OCI-LY7 (cell line): ENCODE measurements around the gene DPYD. TPM values are rescaled to one million over a fixed set of nuclear protein-coding genes. Genes with fewer than 3 reads are reported as not detected.

Experiments used
- Bru-seq: library from RNA; stranded (reverse); fragments of 400-500 nt; gene quantifications from one replicate; lab custom pipeline; 2021; lab: Mats Ljungman, UMichigan
- BruChase-seq, 2 experiments: library from RNA; stranded (reverse); fragments of 400-500 nt; gene quantifications; one replicate each; lab custom pipeline; 2021; lab: Mats Ljungman, UMichigan
- BruUV-seq: library from RNA; stranded (reverse); fragments of 400-500 nt; replicated peaks from 2 replicates; lab custom pipeline; 2021; lab: Mats Ljungman, UMichigan
- CTCF ChIA-PET: fragments of 300-600 bp; sonication (Branson Sonifier 250); formaldehyde crosslinking; loops from one replicate; lab custom pipeline; 2022; ENCODE audit warnings: antibody characterized with exemption; ENCODE audit not compliant: unreplicated experiment; lab: Charles Lee
- POLR2A ChIA-PET: fragments of 300-600 bp; sonication (Branson Sonifier 250); formaldehyde crosslinking; loops from one replicate; lab custom pipeline; 2022; ENCODE audit warnings: antibody characterized with exemption; lab: Charles Lee
- DNase-seq: peaks from one replicate; pipeline ENCODE4 v3.0.0-alpha.2; 2015; ENCODE audit warnings: low spot score
- H2AFZ ChIP-seq: fragments of 200-600 bp; sonication (generic), shearing (Covaris generic); 2 replicates; pipeline ENCODE4 v1.6.1; 2014; ENCODE audit warnings: mild to moderate bottlenecking, antibody characterized with exemption, low read length, moderate library complexity
- H3K27ac ChIP-seq: fragments of 200-600 bp; sonication (generic); 2 replicates; pipeline ENCODE4 v1.5.1; 2014; ENCODE audit warnings: mixed run types, low read depth, mild to moderate bottlenecking, moderate library complexity, low read length, inconsistent platforms; ENCODE audit not compliant: poor library complexity, severe bottlenecking
- H3K36me3 ChIP-seq: fragments of 200-600 bp; sonication (generic); 2 replicates; pipeline ENCODE4 v1.6.1; 2014; ENCODE audit warnings: mild to moderate bottlenecking, antibody characterized with exemption, low read length, moderate library complexity, mixed read lengths; ENCODE audit not compliant: insufficient read depth
- H3K4me1 ChIP-seq: fragments of 200-600 bp; sonication (generic); 2 replicates; pipeline ENCODE4 v1.5.1; 2014; ENCODE audit warnings: mild to moderate bottlenecking, low read length; ENCODE audit not compliant: insufficient read depth, poor library complexity, severe bottlenecking
- H3K4me2 ChIP-seq: fragments of 200-600 bp; sonication (generic); 2 replicates; pipeline ENCODE4 v1.6.1; 2014; ENCODE audit warnings: mild to moderate bottlenecking, low read length
- H3K4me3 ChIP-seq: fragments of 200-600 bp; sonication (generic); 2 replicates; pipeline ENCODE4 v1.5.1; 2014; ENCODE audit warnings: mild to moderate bottlenecking, low read depth, low read length; ENCODE audit not compliant: poor library complexity, severe bottlenecking
- H3K79me2 ChIP-seq: fragments of 200-600 bp; sonication (generic); 2 replicates; pipeline ENCODE4 v1.6.1; 2016; ENCODE audit warnings: low read depth, mild to moderate bottlenecking, low read length, moderate library complexity, mixed read lengths; ENCODE audit not compliant: insufficient read depth
- H3K9me2 ChIP-seq: fragments of 200-600 bp; sonication (generic); 2 replicates; pipeline ENCODE4 v1.6.1; 2016; ENCODE audit warnings: mild to moderate bottlenecking, low read length, mixed read lengths; ENCODE audit not compliant: insufficient read depth
- H3K9me3 ChIP-seq: fragments of 200-600 bp; sonication (generic); 2 replicates; pipeline ENCODE4 v1.6.1; 2014; ENCODE audit warnings: mild to moderate bottlenecking, mixed run types, low read length, mixed read lengths
- H4K20me1 ChIP-seq: fragments of 200-600 bp; sonication (generic); 2 replicates; pipeline ENCODE4 v1.6.1; 2014; ENCODE audit warnings: mild to moderate bottlenecking, antibody characterized with exemption, low read length, moderate library complexity, mixed read lengths; ENCODE audit not compliant: insufficient read depth
- EZH2phosphoT487 ChIP-seq: fragments of 200-600 bp; sonication (generic); IDR thresholded peaks from 2 replicates; pipeline ENCODE4 v1.6.1; 2018; ENCODE audit warnings: low read depth, borderline replicate concordance, mild to moderate bottlenecking, mixed run types, antibody characterized with exemption, low read length, moderate library complexity, mixed read lengths
- intact Hi-C: fragments of 100-400 bp; cut with micrococcal nuclease; formaldehyde crosslinking; loops from one replicate; pipeline ENCODE4 v1.10.0; 2022; ENCODE audit not compliant: unreplicated experiment
- long read RNA-seq: library from polyadenylated mRNA; stranded (forward); transcript quantifications from one replicate; pipeline ENCODE4 v2.0.0, GENCODE V29; 2022
- total RNA-seq, 2 experiments: library from RNA; depleted of rRNA in 1 of 2; stranded (reverse); fragments of >200 nt in 1 of 2; shearing (Covaris generic) in 1 of 2; gene quantifications; 2 replicates each; pipeline ENCODE4 v1.2.3, GENCODE V29; 2014 to 2022
- TF ChIP-seq, protein P1 (sequence below): fragments of 200-600 bp; sonication (generic); conservative IDR thresholded peaks from 2 replicates; pipeline ENCODE4 v1.5.1; 2014; ENCODE audit warnings: mild to moderate bottlenecking, antibody characterized with exemption, low read length, moderate library complexity, mixed read lengths

DPYD gene
- total RNA-seq (2014; rRNA removed; shearing (Covaris generic)), result 3.9 and 5.5 TPM in 2 replicates
- 13.4 and 15.2 TPM in 2 replicates for total RNA-seq (2022)
- Bru-seq, nascent RNA, result percentile 52 among the genes with signal in this experiment
- BruChase-seq, experiment 1, labeled RNA remaining after a 6-hour chase, result percentile 42 among the genes with signal in this experiment
- BruChase-seq, experiment 2, labeled RNA remaining after a 2-hour chase, result percentile 45 among the genes with signal in this experiment
- long read RNA-seq, full-length matches to known transcripts, result 10 of 24 reads
- long read RNA-seq, partial matches to known transcripts, result 3 of 24 reads
- long read RNA-seq, other reads (novel, unspliced or antisense), result 11 of 24 reads

DNA sequence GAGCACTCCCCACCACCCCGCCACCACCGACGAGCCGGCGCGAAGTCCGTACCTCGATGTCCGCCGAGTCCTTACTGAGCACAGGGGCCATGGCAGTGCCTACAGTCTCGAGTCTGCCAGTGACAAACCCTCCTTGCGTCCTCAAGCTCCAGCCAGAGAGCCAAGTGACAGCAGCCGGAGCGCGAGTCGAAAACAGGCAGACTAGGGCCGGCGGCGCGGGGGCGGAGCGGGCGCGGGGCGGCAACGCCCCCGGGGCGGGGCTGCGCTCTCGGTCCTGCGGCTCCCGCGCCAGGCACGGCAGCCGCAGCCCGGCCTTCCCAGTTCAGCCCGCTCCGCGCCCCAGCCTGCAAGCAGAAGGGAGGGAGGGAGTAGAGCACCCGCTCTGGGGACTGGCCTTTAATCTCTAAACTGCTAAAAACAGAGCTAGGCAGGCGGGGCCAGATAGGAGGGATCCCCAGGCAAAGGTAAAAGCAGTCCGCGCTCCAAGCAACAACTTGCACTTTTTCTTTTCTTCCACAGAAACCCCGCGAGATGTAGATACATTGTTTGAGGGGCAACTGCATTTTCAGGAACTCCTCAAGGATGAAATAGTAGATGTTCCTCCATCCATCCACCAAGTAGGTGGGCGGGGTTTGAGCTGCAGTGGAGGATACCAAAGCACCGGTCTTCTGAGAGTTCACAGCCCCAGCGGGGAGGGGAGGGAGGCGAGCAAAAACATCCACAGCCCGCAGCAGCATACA, at the start of gene DPYD:
Gene DPYD (minus strand): TSS at position 203 of the 740 bp plus-strand sequence. CDS start 112 bp downstream, at position 91.
- 0 out of 2 replicates have a peak, but pooled peaks cover 5% of the 10 kb centered on the region for H3K79me2 ChIP-seq
- H4K20me1 ChIP-seq, result no peaks in the 10 kb centered on the region
- peak within 1 kb of the TSS; percentile 82 for H3K4me2 ChIP-seq
- H3K4me1 ChIP-seq, result peaks cover 14% of the 10 kb centered on the region
- ChIA-PET POLR2A (interaction anchor here (0.7 to 2.1 kb wide), 8 partner anchors 9 to 1698 kb away, joined by 3 to 10 read pairs (median 4); no protein-coding TSS in a partner anchor), CTCF (interaction anchor here (0.7 to 1.0 kb wide), 2 partner anchors 20 to 66 kb away, joined by 3 read pairs; no protein-coding TSS in a partner anchor)
- peak; percentile 90 for DNase-seq
- H2AFZ ChIP-seq, result peak within 1 kb of the TSS; percentile 97
- no peaks in the 10 kb centered on the region for H3K9me2 ChIP-seq
- TF ChIP-seq EZH2phosphoT487, result no peak
- TF ChIP-seq, protein P1, sequence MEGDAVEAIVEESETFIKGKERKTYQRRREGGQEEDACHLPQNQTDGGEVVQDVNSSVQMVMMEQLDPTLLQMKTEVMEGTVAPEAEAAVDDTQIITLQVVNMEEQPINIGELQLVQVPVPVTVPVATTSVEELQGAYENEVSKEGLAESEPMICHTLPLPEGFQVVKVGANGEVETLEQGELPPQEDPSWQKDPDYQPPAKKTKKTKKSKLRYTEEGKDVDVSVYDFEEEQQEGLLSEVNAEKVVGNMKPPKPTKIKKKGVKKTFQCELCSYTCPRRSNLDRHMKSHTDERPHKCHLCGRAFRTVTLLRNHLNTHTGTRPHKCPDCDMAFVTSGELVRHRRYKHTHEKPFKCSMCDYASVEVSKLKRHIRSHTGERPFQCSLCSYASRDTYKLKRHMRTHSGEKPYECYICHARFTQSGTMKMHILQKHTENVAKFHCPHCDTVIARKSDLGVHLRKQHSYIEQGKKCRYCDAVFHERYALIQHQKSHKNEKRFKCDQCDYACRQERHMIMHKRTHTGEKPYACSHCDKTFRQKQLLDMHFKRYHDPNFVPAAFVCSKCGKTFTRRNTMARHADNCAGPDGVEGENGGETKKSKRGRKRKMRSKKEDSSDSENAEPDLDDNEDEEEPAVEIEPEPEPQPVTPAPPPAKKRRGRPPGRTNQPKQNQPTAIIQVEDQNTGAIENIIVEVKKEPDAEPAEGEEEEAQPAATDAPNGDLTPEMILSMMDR, result no peak
- peak within 1 kb of the TSS; percentile 78 for H3K27ac ChIP-seq
- no peaks in the 10 kb centered on the region for H3K36me3 ChIP-seq
- intact Hi-C loops, result loop anchor here (1.0 to 2.0 kb wide), 2 partner anchors 73 to 1198 kb away; no protein-coding TSS in a partner anchor
- H3K9me3 ChIP-seq, result no peaks in the 10 kb centered on the region
- peak within 1 kb of the TSS; percentile 87 for H3K4me3 ChIP-seq
- BruUV-seq, result no TSS peak

DNA sequence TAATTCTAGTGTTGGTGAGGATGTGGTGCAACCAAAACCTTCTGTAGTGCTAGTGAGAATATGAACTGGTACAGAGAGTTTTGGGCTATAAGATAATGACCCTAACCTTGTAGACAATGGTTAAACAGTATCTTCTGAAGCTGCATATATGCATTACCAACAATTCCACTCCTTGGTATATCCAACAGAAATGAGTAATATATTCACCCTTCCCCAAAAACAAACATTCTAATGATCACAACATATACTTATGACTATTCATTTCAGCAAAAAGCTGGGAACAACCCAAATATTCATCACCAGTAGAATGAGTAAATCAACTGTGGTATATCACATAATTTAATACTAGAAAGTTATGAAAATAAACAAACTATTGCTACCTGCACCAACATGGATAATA, 39.6 kb upstream of the DPYD start:
- H3K4me2 ChIP-seq, result no peak overlapping the region
- H3K9me2 ChIP-seq, result no peaks in the 10 kb centered on the region
- no peaks in the 10 kb centered on the region for H3K4me1 ChIP-seq
- no peak overlapping the region for H2AFZ ChIP-seq
- H3K36me3 ChIP-seq, result no peaks in the 10 kb centered on the region
- intact Hi-C loops, result no loop called here
- BruUV-seq, result no TSS peak
- H3K27ac ChIP-seq, result no peak overlapping the region
- POLR2A ChIA-PET, result no interaction called here
- DNase-seq, result no peak
- no peaks in the 10 kb centered on the region for H3K79me2 ChIP-seq
- H4K20me1 ChIP-seq, result no peaks in the 10 kb centered on the region
- CTCF ChIA-PET, result no interaction called here
- H3K4me3 ChIP-seq, result no peak overlapping the region
- TF ChIP-seq EZH2phosphoT487, result no peak
- TF ChIP-seq, protein P1, result no peak
- no peaks in the 10 kb centered on the region for H3K9me3 ChIP-seq
